Measurements from ENCODE around the gene MINAR1.

The MINAR1 gene

GRCh38 chr15:79432345-79433275, 474 bp downstream of the MINAR1 start:
- DNase-seq (ENCODE audit: low read depth in 2 of 2), result no peak

GRCh38 chr15:79433276-79433990, 1.3 kb downstream of the MINAR1 start:
- no peak for DNase-seq (ENCODE audit: low read depth in 2 of 2)

DNA sequence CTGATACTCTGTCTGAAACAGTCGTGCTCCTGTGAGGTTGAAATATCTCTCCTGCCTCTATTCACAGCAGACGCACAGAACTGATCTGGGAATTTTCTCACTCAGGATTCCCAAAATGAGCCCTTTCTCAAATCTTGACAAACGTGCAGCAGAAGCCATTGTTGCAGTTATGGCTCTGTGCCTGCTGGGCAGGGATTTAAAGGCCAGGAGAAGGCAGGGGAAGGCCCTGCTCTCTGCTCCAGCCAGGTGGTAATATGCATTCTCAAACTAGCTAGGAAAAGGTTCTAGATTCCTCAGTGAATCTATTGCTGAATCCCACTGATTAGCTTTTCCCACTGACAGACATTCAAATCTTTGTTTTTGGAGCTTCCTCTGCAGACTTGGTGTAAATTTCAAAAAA, 2.2 kb downstream of the MINAR1 start:
- DNase-seq (ENCODE audit: low read depth in 2 of 2), result no peak

DNA sequence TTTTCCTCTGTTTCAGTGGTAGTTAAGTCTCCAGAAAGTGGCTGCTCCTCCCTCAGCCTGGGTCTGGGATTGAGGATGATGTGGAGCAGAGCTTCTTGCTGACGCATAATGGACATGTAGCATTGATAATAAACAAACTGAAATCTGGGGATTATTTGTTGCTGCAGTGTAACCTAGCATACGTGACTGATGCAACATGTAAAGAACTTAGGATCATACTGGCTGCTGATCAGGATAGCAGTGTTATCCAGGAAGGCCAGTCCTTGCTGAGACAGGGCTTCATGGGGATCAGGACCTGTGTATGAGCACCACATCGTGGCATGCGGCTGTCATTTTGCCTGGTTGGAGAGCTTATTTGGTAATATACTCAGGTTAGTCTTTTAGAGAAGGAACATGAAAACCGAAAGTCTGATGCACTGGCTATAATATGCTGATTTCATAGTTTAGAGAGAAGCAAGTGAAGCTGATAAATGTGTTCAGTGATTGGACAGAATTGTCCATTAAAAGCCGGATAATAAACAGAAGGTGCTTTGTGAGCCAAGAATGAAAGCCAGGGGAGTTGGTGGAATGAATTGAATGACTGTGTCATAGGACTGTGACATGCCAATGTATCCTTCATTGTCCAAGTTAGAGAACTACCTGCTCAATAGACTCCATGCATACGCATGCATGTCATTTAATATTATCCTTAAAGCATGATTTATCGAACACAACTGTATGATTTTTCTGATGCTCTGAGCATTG, 4.1 kb downstream of the MINAR1 start:
- DNase-seq (ENCODE audit: low read depth in 2 of 2), result no peak

DNA sequence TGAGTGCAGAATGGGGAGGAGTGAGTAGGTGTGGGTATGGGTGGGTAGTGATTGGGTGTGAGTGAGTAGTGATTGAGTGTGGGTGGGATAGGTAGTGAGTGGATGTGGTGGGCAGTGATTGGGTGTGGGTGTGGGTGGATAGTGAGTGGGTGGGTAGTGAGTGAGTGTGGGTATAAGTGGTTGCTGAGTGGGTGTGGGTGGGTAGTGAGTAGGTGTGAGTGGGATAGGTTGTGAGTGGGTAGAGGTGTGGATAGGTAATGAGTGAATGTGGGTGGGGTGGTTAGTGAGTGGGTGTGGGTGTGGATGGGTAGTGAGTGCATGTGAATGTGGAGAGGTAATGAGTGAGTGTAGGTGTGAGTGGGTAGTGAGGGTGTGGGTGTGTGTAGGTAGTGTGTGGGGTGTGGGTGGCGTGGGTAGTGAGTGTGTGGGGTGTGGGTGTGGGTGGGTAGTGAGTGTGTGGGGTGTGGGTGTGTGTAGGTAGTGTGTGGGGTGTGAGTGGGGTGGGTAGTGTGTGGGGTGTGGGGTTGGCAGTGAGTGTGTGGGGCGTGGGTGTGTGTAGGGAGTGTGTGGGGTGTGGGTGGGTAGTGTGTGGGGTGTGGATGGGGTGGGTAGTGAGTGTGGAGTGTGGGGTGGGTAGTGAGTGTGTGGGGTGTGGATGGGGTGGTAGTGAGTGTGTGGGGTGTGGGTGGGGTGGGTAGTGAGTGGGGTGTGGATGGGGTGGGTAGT, 5.3 kb downstream of the MINAR1 start:
- no peak for DNase-seq (ENCODE audit: low read depth in 2 of 2)

DNA sequence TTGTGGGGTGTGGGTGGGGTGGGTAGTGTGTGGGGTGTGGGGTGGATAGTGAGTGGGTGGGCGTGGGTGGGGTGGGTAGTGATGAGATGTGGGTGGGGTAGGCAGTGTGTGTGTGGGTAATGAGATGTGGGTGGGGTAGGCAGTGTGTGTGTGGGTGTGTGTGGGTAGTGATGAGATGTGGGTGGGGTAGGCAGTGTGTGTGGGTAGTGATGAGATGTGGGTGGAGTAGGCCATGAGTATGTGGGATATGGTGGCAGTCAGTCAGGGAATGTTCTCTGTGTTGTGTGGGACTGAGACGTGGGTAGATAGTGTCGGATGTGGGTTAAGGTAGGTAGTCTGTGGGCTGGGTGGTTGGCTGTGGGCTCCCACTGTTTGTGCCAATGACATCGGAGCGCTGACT, 7.1 kb downstream of the MINAR1 start:
- no peak for DNase-seq (ENCODE audit: low read depth in 2 of 2)

DNA sequence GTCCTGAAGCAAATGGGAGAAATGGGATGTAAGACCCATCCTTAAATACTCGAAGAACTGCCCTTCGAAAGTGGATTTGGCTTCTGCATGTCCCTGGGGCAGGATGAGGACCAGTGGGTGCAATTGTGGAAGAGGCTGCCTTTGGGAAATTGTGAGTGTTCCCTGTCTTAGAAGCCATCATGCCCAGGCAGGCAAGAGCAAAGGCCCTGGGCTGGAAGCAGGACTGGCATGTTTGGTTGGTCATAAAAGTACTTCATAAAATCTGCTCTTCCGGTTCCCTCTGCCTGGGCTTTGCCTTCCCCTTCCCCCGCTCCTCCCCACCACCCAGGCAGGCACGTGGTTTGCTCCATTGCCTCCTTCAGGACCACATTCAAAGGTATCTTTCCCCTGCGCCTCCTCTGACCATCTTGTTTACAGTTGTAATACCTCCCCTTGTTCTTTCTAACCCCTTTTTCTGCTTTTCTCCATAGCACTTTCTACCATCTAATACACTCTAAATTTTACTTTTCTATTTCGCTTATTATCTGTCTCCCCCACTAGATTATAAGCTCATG, 8.3 kb downstream of the MINAR1 start:
- DNase-seq (ENCODE audit: low read depth in 2 of 2), result no peak

DNA sequence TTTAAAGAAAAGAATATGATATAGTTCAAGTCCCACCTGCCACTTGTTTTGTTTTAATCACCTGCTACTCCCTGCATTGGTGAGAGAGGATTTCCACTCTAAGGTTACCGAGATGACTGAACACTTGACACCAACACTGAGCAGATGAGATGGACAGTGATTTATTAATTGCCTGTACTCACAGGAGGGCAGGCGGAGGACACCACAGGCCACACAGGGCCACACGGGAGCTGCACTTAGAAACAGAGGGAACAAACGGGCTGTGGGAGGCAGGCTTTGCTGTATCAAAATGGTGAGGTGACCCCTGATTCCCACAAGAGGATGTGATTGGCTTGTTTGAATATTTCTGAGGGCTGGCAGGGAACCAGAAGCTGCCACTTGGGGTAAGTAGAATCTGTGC, 10.8 kb downstream of the MINAR1 start:
- no peak for DNase-seq (ENCODE audit: low read depth in 2 of 2)

GRCh38 chr15:79447060-79447459, 14.9 kb downstream of the MINAR1 start:
- DNase-seq (ENCODE audit: low read depth in 2 of 2), result no peak

DNA sequence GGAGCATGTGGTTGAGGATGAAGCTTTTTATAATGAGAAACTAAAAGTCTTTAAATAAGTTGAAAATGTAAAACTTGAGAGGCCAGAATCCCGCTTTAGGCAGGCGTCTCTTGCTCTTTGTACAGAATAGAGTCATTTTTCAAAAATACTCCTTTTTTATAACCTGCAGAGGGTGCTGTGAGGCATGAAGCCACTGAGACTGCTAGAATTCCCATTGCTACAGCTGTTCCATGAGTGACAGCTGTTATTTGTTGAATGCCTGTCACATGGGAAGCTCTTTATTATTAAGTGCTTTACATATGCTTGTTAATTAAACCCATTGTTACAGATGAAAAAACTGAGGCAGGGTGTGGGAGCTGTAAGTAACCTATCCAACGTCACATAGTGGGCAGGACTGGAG, 18.5 kb downstream of the MINAR1 start:
- no peak for DNase-seq (ENCODE audit: low read depth in 2 of 2)

GRCh38 chr15:79451361-79451999, 19.3 kb downstream of the MINAR1 start:
- DNase-seq (ENCODE audit: low read depth in 2 of 2), result no peak

- DNase-seq (ENCODE audit: low read depth in 2 of 2), result no peak
These were observed 20.3 kb downstream of the MINAR1 start for GRCh38 chr15:79452244-79453051.

DNA sequence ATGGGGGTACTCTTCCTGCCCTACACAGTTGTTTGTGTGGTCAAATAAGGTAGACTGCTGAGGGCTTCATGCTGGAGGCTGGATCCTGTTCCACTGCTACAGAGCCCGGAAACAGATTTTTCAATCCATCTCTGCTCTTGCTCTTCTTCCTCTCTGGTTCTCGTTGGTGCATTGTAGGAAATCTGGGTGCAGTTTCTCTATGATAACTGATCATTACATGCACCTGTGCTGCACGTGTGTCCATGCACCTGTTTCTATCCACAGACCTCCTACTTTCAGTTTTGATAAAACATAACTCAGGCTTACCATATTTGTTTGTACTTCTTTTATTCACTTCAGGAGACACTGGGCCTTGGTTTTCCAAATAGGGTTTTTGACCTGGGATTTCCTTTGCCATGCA, 21.3 kb downstream of the MINAR1 start:
- DNase-seq (ENCODE audit: low read depth in 2 of 2), result no peak

GRCh38 chr15:79454063-79454462, 21.9 kb downstream of the MINAR1 start:
- DNase-seq (ENCODE audit: low read depth in 2 of 2), result no peak

DNA sequence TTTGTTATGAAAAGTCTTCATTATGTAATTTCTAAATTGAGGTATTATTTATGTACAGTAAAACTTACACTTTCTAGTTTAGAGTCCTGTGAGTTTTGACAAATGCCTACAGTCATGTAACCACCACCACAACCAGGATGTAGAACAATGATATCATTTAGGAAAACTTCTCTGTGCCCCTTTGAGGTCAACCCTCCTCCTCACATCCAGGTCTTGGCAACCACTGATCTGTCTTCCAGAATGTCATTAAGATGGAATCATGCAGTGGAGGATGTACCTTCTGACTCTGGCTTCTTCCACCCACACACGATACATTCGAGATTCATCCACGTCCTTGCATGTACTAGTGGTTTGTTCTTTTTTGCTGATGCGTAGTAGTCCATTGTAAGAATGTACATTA, 23.2 kb downstream of the MINAR1 start:
- no peak for DNase-seq (ENCODE audit: low read depth in 2 of 2)

DNA sequence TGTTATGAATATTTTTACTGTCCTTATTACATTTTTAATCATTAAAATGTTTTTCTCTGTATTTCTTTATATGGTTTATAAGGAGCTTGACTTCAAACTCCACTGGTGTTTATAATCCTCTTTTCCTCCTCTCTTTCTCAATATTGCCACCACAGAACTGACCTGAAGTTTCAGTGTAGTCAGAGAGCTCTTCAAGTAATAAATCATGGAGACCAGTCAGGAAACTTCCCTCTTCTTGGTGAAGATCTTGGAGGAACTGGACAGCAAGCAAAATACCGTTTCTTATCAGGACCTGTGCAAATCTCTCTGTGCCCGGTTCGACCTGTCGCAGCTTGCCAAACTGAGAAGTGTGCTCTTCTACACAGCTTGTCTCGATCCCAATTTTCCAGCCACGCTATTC, 23.8 kb downstream of the MINAR1 start:
- DNase-seq (ENCODE audit: low read depth in 2 of 2), result no peak

- no peak for DNase-seq (ENCODE audit: low read depth in 2 of 2)
These were observed 26.4 kb downstream of the MINAR1 start for GRCh38 chr15:79458491-79458890.

DNA sequence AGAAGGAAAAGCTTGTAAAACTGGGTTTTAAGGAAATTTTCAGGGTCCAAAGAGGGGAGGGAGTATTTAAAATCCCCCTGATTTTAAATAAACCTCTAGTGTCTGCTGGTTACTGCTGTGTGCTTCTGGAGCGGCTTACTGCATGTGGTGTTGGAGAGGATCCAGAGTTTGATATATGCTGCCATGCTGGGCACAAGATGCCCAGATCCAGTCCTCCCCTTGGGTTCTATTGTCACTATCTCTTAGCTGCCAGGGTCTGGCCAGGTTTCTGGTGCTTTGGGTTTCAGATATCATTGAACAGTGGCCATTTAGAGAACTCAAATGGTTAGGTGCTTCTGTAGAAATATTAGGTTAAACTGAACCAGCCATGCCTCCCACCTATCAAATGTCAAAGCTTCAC, 27.5 kb downstream of the MINAR1 start:
- no peak for DNase-seq (ENCODE audit: low read depth in 2 of 2)

DNA sequence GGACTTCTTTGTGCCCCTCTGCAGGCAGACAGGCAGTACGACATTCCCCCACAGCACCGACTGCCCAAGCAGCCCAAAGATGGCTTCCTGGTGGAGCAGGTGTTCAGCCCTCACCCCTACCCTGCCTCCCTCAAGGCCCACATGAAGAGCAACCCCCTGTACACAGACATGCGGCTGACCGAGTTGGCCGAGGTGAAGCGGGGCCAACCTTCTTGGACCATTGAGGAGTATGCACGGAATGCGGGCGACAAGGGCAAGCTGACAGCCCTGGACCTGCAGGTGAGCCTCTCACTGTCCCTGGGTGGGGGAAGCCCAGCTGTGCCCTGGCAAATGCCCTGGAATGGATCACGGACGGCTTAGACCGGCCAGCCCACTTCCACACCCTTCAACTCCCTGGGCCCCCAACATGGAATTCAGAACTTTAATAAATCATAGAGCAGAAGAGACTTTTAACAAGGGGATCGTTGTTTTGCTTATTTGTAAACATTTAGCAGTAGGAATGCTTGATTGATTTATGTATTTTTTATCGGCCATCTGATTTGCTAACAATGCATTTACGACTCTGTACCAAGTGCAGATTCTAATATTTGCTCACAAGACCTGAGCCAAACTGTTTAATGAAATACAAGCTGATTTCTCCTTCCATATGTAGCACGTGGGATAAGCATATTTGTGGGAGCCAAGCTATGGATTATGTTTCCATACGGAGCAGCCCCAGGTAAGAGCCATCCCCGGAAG, 31.1 kb downstream of the MINAR1 start:
- no peak for DNase-seq (ENCODE audit: low read depth in 2 of 2)
